NCI-H1092 treated with DMSO at 0.1 percent for 48 hours (cell line): ENCODE measurements around the gene CDH23.

ENCODE experiments used
- DNase-seq: peaks from one replicate; lab custom pipeline; 2025; lab: John Stamatoyannopoulos, UW

The CDH23 gene

GRCh38 chr10:71777213-71777985, 380.7 kb downstream of the CDH23 start:
- DNase-seq = no peak

GRCh38 chr10:71778071-71778825, 381.5 kb downstream of the CDH23 start:
- no peak for DNase-seq

GRCh38 chr10:71779641-71780040, 382.9 kb downstream of the CDH23 start:
- no peak for DNase-seq

GRCh38 chr10:71780156-71780555, 383.4 kb downstream of the CDH23 start:
- no peak for DNase-seq

GRCh38 chr10:71780719-71781118, 384.0 kb downstream of the CDH23 start:
- no peak for DNase-seq

- DNase-seq = no peak
Measured at GRCh38 chr10:71782221-71782916, 385.6 kb downstream of the CDH23 start.

GRCh38 chr10:71782917-71783490, 386.3 kb downstream of the CDH23 start:
- DNase-seq = no peak

- no peak for DNase-seq
Measured at GRCh38 chr10:71783917-71784678, 387.4 kb downstream of the CDH23 start.

GRCh38 chr10:71784679-71785272, 388.1 kb downstream of the CDH23 start:
- DNase-seq = no peak

GRCh38 chr10:71788954-71789353, 392.2 kb downstream of the CDH23 start:
- DNase-seq = no peak

GRCh38 chr10:71789871-71790270, 393.2 kb downstream of the CDH23 start:
- no peak for DNase-seq

GRCh38 chr10:71790749-71791440, 394.2 kb downstream of the CDH23 start:
- no peak for DNase-seq

GRCh38 chr10:71795248-71795647, 398.5 kb downstream of the CDH23 start:
- no peak for DNase-seq

- no peak for DNase-seq
Measured at GRCh38 chr10:71796749-71797405, 400.2 kb downstream of the CDH23 start.

- DNase-seq = no peak
Measured at GRCh38 chr10:71797533-71798307, 401.0 kb downstream of the CDH23 start.

GRCh38 chr10:71798308-71798624, 401.5 kb downstream of the CDH23 start:
- DNase-seq = no peak

- DNase-seq = no peak
Measured at GRCh38 chr10:71799112-71799511, 402.4 kb downstream of the CDH23 start.

GRCh38 chr10:71799608-71800453, 403.1 kb downstream of the CDH23 start:
- no peak for DNase-seq

- DNase-seq = no peak
Measured at GRCh38 chr10:71801361-71801760, 404.6 kb downstream of the CDH23 start.
